Hypothalamus (tissue), 51 donors: ENCODE measurements around the gene EGLN1.

ENCODE experiments used
- DNase-seq, 51 donors: peaks; one replicate each; lab custom pipeline; 2025; lab: John Stamatoyannopoulos, UW

Gene EGLN1

DNA sequence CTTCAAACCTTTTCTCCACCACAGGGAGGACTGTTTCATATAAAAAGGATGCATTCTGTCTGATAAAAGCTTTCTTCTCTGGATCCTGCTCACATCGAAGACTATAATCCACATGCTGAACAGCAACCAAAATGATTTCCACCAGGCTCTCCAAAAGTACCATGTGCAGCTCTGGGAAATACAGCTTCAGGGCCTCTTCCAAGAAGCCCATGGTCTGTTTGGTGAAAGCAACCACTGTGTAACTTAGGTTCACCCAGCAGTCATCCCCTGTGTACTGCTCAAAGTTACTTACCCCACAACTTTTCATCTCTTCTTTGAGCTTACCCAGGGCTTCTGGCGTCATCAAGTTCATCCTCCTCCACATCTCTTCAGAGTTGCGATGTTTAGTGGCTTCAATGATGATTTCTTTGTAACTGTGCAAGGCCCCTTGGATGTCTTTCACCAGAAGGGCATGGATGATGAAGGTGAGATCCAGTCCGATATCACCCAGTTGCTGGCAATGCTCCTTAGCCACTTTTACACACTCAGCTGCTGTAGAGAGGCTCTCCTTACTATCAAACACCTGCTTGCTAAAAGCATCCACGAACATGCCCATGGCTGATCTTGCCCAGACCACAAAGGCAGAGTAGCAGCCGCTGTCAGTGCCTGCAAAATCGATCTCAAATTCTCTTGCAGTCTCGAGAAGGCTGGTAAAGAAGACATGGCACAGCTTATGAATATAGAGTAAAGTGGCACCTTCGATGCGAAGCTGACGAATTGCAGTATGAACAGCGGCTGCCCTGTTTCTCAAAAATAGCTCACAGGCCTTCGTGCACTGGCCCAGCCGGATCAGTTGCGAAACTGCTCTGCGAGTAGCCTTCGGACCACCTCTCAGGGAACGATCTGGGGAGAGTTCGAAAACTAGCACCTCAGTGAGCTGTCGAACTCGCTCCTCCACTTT is 86.2 kb downstream of the EGLN1 start:
- no peak for DNase-seq

DNA sequence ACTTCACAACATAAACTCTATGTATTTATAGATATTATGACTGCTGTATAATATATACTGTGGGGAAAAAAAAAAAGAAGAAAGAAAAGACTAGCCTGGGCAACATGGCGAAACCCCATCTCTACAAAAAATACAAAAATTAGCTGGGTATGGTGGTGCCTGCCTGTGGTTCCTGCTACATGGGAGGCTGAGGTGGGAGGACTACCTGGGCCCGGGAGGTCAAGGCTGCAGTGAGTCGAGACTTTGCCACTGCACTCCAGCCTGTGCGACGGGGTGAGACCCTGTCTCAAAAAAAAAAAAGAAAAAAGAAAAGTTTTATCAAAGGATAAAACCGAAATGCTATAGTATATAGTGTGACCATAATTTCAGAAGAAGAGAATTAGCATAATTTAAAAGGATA is 87.1 kb downstream of the EGLN1 start:
- DNase-seq: no peak

DNA sequence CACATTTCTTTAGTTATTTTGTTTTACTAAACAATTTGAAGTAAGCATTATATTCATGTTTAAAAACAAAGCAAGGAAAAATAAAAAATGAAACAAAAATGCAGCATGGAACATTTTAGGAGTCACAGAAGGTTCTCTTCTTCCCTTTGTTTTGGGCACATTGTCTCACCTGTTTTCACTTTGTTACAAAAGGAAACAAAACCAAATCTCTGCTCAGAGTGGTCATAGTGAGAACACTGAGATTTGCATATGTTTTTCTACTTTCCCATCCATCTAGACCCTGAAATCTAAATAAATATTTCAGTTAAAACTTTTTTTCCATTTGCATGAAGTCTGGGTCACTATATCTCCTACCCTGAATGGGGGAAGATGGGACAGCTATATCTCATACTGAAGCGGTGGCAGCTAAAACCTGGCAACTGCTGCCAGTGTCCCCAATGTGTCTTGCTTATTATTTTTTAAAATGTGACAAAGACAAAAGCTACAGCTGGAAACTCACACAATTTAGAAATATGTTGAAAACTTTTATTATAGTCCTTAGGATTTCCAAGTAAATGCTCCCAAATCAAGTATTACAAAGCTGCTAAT is 87.9 kb downstream of the EGLN1 start:
- DNase-seq: no peak

DNA sequence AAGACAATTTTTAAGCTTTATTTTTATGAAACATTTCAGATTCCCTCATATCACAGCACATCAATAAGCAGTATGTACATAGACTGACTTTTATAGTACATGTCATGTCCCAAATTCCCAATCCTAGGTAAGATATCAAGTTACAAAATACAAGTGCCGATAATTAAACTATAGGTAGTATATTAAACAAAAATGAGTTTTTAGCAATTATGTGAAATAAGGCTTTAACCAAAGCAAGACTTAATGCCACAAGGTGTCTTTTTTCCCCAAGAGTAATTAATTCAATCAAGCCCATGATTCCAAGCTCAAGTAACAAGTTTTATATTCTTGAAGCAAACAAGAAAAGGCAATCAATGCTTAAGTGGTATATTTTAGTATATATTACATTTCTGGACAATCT is 89.3 kb downstream of the EGLN1 start:
- no peak for DNase-seq

DNA sequence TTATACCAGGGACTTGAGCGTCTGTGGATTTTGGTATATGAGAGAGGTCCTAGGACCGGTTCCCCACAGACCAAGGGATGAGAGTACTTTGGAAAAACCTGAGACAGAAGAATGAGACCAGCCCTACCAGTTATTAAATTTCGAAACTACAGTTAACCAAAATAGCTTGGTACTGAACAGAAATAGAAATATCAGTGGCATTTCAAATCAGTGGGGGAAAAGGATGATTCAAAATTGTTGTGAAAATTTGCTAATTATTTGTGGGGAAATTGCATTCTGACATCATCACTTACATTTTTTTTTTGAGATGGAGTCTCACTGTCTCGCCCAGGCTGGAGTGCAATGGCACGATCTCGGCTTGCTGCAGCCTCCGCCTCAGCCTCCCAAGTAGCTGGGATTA is 92.6 kb downstream of the EGLN1 start:
- DNase-seq: no peak

DNA sequence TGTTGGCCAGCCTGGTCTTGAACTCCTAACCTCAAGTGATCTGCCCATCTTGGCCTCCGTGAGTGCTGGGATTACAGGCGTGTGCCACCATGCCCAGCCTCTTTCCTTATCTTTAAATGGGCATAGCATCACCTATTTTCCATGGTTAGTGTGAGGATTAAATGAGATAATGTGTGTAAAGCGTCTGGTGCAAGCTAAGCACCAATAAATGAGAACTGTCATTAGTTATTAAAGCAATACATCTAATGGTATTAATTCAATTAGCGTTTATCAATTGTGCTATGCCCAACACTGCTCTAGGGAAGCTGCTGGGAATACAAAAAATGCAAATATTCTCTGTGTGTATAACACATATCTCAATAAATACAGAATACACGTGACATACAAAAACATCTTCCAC is 94.5 kb downstream of the EGLN1 start:
- DNase-seq: no peak

DNA sequence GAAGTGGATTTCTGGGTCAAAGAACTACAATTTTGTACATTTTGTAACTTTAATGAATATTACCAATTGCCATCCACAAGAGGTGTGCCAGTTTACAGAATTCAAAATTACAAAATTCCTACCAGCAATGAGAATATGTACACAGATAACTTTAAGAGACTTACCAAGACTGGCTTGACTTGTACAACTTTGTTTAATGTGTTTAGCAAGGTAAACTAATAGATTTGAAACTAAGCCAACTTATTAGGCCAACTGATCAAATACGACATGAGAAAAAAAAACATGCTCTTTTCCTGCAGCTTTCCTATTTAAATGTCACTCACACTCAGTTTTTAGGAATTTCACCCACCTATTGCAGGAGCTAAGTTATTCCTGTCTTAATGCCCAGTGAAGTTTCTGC is 95.8 kb downstream of the EGLN1 start:
- DNase-seq: no peak

DNA sequence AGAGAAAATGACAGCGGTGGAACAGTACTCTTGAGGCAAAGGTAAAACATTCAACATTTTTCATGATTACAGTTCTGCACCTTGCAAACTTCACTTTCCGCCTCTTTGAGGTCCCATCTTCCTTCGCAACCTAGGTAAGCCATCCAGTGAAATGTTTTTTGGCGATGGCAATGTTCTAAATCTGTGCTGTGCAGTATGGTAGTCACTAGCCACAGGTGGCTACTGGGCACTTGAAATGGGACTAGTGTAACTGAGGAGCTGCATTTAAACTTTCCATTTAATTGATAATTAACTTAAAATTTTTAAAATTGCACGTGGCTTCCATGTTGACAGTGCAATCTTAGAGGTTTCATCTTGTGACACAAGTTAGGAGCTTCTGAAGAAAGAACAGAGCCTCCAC is 97.4 kb downstream of the EGLN1 start:
- no peak for DNase-seq

DNA sequence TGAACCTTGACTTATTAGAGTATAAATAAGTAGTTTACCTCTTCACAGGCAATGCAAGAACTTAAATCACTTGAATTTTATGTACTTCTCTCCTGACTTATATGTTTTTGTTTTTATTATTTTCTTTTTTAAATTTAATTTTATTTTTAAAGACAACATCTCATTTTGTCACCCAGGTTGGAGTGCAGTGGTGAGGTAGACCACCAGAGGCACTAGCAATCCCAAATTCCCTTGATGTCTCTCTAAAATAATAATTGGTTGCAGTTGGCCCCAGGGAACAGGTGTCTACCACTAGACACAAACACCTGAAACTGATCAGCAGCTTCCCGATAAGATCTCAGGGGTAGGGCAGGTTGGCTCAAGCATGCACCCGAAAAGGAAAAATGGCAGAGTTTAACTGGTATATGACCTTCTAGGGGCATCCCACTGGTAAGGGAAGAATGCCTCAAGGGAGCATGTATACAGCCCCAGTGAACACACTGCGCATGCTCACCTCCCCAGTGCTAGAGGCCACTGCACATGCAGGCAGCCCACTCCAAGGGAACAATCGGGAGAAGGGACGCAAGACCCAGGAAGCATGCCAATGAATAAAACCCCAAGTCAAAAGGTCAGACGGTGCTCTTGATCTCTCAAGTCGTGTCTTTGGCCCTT is 99.1 kb downstream of the EGLN1 start:
- DNase-seq: no peak

DNA sequence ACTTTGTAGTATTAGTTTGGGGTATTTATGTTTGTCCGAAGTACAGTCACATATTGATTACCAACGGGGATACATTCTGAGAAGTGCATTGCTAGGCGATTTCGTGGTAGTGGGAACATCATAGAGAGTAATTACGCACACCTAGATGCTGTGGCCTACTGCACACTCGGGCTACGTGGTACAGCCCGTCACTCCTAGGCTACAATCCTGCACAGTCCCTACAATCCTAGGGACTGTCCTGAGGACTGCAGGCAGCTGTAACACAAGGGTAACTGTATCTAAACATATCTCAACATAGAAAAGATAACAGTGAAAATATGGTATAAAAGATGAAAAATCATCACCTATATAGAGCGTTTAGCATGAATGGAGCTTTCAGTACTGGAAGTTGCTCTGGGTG is 103.0 kb downstream of the EGLN1 start:
- DNase-seq: no peak

DNA sequence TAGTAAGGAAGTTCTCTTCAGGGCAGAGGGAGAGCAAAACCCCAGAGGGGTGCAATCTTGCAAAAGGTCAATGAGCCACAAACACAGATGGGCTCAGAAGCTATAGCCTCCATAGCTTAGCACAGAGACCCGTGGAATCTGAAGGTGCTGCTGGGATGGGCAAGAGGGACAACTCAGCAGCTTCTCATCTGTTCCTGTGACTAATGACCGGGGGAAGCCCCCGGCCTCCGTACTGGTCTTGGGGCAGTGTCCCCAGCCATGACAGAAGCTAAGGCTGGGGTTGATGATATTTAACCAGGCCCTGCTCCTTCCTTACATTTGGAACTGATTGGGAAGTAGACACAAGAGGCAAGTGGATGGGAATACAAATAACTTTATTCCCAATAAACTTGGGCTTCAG is 103.5 kb downstream of the EGLN1 start:
- DNase-seq: no peak

DNA sequence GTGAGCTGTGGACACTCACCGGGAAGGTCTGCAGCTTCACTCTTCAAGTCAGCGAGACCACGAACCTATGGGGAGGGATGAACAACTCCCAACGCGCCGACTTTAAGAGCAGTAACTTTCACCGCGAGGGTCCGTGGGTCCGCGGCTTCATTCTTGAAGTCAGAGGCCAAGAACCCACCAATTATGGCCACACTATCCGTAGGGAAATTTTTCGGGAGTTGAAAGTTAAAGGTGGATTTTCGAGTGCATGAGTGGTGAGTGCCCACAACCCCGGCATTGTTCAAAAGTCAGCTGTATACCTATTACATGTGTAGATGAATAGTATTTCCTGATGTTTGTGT is 104.1 kb downstream of the EGLN1 start:
- no peak for DNase-seq

DNA sequence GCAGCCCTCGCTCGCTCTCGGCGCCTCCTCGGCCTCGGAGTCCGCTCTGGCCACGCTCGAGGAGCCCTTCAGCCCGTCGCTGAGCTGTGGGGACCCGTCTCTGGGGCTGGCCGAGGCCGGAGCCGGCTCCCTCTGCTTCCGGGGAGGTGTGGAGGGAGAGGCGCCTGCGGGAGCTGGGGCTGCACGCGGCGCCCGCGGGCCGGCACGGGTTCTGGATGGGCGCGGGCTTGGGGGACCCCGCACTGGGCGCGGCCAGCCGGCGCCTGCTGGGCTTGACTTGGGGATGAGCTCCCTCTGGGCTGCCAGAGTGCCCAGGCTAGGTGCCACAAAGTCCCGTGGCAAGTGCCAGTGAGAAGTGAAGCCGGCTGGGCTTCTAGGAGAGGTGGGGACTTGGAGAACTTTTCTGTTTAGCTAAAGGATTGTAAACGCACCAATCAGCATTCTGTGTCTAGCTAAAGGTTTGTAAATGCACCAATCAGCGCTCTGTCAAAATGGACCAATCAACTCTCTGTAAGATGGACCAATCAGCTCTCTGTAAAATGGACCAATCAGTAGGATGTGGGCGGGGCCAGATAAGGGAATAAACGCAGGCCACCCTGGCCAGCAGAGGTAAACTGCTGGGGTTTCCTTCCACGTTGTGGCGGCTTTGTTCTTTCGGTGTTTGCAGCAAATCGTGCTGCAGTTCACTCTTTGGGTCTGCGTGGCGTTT is 104.6 kb downstream of the EGLN1 start:
- DNase-seq: no peak

DNA sequence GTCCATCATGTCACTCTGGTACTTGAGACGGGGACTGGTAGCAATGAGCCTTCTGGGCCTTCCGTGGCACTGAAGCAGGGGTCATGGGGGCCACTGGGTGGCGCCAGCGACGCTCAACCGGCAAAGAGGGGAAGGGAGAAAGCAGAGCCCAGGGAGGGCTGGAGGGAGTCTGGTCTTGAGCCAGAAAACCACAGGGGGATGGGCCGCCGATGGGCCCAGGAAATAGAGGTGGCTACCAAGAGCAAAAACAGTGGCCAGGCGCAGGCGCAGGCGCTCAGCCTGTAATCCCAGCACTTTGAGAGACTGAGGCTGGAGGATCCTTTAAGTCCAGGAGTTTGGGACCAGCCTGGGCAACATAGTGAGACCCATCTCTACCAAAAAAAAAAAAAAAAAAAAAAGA is 106.2 kb downstream of the EGLN1 start:
- peak in 1 of 51 donors; percentile 3 for DNase-seq
